ENCODE data around the gene SH3PXD2A. TPM values are rescaled to one million over a fixed set of nuclear protein-coding genes. Genes with fewer than 3 reads are reported as not detected.

The SH3PXD2A gene
- total and polyA plus RNA-seq, 10 of the 15 experiments (the other 5 are each of a cell fraction or from before 2014, with no cell fraction given), result 0.63 to 14.0 (median 4.4) TPM

DNA sequence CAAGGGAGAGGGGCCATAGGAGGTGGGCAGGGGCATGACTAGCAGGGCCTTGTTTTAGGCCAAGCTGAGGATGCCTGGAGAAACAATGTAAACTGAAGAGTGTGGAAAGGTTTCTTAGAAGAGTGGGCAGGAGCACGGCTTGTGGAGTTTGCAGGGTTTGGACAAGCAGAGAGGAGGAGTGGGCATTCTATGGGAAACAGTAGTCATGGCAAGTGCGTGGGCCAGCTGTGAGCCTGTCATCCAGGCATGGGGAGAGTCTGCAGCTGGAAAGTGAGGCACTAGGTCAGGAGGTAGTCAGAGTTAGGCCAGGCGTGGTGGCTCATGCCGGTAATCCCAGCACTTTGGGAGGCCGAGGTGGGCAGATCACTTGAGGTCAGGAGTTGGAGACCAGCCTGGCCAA, 130.1 kb downstream of the SH3PXD2A start (continued):
- TF ChIP-seq IKZF2 (IDR thresholded peaks at IDR 0.05) (no peak), SREBF2 (IDR thresholded peaks at IDR 0.05; ENCODE audit: low read length) (no peak)

DNA sequence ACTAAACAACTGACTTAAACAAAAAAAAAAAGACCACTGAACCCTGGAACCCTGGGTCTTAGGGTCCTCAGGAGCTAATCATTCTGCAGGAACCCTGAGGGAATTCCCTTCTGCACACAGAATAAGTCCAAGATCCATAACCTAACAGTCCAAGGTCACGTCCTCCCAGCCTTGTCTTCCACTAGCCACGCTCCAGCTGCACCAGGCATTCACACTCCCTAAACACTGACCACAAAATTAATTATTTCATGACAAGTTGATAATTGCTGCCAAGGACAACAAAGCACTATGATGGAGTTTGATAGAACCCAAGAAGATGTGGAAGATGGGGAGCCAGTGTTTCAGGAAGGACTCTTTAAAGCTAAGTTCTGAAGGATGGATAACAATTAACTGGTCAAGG, 130.6 kb downstream of the SH3PXD2A start:
- ChIA-PET RAD21 (ENCODE audit: unreplicated experiment) (no interaction called here), CTCF (interaction anchor here (0.7 to 1.0 kb wide), 3 partner anchors 12 to 134 kb away, joined by 3 to 5 read pairs (median 5); no protein-coding TSS in a partner anchor), POLR2A (no interaction called here), SMC1A (ENCODE audit: uncharacterized antibody, unreplicated experiment) (no interaction called here)
- Histone ChIP-seq H4K20me1 (ENCODE audit: control insufficient read depth, insufficient read depth) (no peaks in the 10 kb centered on the region), H2AFZ (ENCODE audit: control insufficient read depth, low read depth, low read length) (no peak overlapping the region), H3K9me3 (replicated peaks; ENCODE audit: control insufficient read depth, insufficient read depth, low read length) (no peaks in the 10 kb centered on the region), H3K27me3 (replicated peaks in 1 of 2; ENCODE audit: control insufficient read depth in 2 of 2, insufficient read depth in 2 of 2, low read length in 1 of 2) (peaks cover 0 to 8% of the 10 kb centered on the region in 2 experiments; a peak in 3 of 4 replicates), H3K27ac (ENCODE audit: control insufficient read depth, insufficient read depth) (no peak overlapping the region), H3K4me1 (ENCODE audit: control insufficient read depth, insufficient read depth, low read length) (no peaks in the 10 kb centered on the region), H3K4me3 (no peak overlapping the region), H3K79me2 (ENCODE audit: control insufficient read depth, insufficient read depth, low read length) (no peaks in the 10 kb centered on the region), H3K4me2 (ENCODE audit: control insufficient read depth, insufficient read depth) (no peak overlapping the region), H3K9ac (ENCODE audit: control insufficient read depth, insufficient read depth, low read length) (no peak overlapping the region), H3K36me3 (ENCODE audit: control insufficient read depth in 2 of 2, insufficient read depth in 2 of 2, low read length in 1 of 2) (no peaks in the 10 kb centered on the region)
- 0% methylated on average over 2 of the region's 2 CpGs for WGBS (ENCODE audit: insufficient coverage, insufficient replicate concordance, low lambda C conversion rate, missing lambda C conversion rate)
- no peak for FAIRE-seq
- in situ Hi-C loops (cut with MboI), result no loop called here
- intact Hi-C loops (cut with micrococcal nuclease; ENCODE audit: unreplicated experiment), result no loop called here
- DNase-seq (ENCODE audit: low read depth, low spot score), result no peak
- no TSS peak for BruUV-seq (replicated peaks)
- no peak for ATAC-seq
- TF ChIP-seq RAD21 (IDR thresholded peaks at IDR 0.05; ENCODE audit: insufficient read depth, low read depth, low read length) (no peak), WRNIP1 (IDR thresholded peaks at IDR 0.05; ENCODE audit: borderline replicate concordance, low read depth, low read length) (no peak), SMARCA5 (IDR thresholded peaks at IDR 0.05) (no peak), TBL1XR1 (IDR thresholded peaks at IDR 0.05; ENCODE audit: low read depth, low read length) (no peak), SIN3A (IDR thresholded peaks at IDR 0.05; ENCODE audit: low read depth, low read length) (no peak), TARDBP (IDR thresholded peaks at IDR 0.05; ENCODE audit: borderline replicate concordance) (no peak)
- TF ChIP-seq, protein P1, sequence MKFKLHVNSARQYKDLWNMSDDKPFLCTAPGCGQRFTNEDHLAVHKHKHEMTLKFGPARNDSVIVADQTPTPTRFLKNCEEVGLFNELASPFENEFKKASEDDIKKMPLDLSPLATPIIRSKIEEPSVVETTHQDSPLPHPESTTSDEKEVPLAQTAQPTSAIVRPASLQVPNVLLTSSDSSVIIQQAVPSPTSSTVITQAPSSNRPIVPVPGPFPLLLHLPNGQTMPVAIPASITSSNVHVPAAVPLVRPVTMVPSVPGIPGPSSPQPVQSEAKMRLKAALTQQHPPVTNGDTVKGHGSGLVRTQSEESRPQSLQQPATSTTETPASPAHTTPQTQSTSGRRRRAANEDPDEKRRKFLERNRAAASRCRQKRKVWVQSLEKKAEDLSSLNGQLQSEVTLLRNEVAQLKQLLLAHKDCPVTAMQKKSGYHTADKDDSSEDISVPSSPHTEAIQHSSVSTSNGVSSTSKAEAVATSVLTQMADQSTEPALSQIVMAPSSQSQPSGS (IDR thresholded peaks at IDR 0.05; ENCODE audit: low read length), result no peak

Measured in GM12878 (cell line).